Stimulated activated naive CD4-positive, alpha-beta T cell treated with Interleukin-2 at 50 U/mL for 16 hours (primary cell): Measurements from ENCODE around the gene PRICKLE3.
"Not testable (repeated sequence)": the region's sequence is repeated elsewhere in the genome, so short reads cannot be mapped to it uniquely, and the experiment has no call there.

Experiments
- DNase-seq: peaks from one replicate; lab custom pipeline; 2025; lab: John Stamatoyannopoulos, UW

Gene PRICKLE3

GRCh38 chrX:49155900-49156837 is 30.0 kb downstream of the PRICKLE3 start:
- DNase-seq, result peak; percentile 78

- DNase-seq, result no peak
Observed at GRCh38 chrX:49155243-49155899, 30.8 kb downstream of the PRICKLE3 start.

GRCh38 chrX:49153467-49153866 is 32.7 kb downstream of the PRICKLE3 start:
- DNase-seq, result no peak

GRCh38 chrX:49149291-49149690 is 36.9 kb downstream of the PRICKLE3 start:
- not testable (repeated sequence) for DNase-seq

- DNase-seq, result not testable (repeated sequence)
Observed at GRCh38 chrX:49148390-49149100, 37.6 kb downstream of the PRICKLE3 start.

GRCh38 chrX:49147936-49148335 is 38.2 kb downstream of the PRICKLE3 start:
- no peak for DNase-seq

GRCh38 chrX:49147282-49147681 is 38.9 kb downstream of the PRICKLE3 start:
- no peak for DNase-seq

GRCh38 chrX:49143154-49143553 is 43.0 kb downstream of the PRICKLE3 start:
- not testable (repeated sequence) for DNase-seq

- DNase-seq, result not testable (repeated sequence)
Observed at GRCh38 chrX:49142264-49142663, 43.9 kb downstream of the PRICKLE3 start.

- DNase-seq, result no peak
Observed at GRCh38 chrX:49139713-49140112, 46.5 kb downstream of the PRICKLE3 start.

- DNase-seq, result no peak
Observed at GRCh38 chrX:49137492-49137891, 48.7 kb downstream of the PRICKLE3 start.

GRCh38 chrX:49133759-49134158 is 52.4 kb downstream of the PRICKLE3 start:
- DNase-seq, result no peak

GRCh38 chrX:49132275-49132674 is 53.9 kb downstream of the PRICKLE3 start:
- DNase-seq, result not testable (repeated sequence)

- no peak for DNase-seq
Observed at GRCh38 chrX:49129427-49129826, 56.7 kb downstream of the PRICKLE3 start.

- not testable (repeated sequence) for DNase-seq
Observed at GRCh38 chrX:49127742-49128258, 58.4 kb downstream of the PRICKLE3 start.
